Erythroblast (primary cell): ENCODE results near the gene SPAG9.

Experiments used
- GATA1 ChIP-seq: IDR thresholded peaks from 2 replicates; pipeline ENCODE4 v1.6.1; 2011; ENCODE audit warnings: low read depth, mild to moderate bottlenecking, control low read depth, low read length, moderate library complexity
- POLR2A ChIP-seq: IDR thresholded peaks from 2 replicates; pipeline ENCODE4 v1.6.1; 2011; ENCODE audit warnings: mild to moderate bottlenecking, low read length

GRCh38 chr17:51165680-51166197 is 45.1 kb upstream of the SPAG9 start:
- TF ChIP-seq POLR2A (peak; percentile 27), GATA1 (no peak)
